ENCODE data around the gene SELENOO. TPM values are rescaled to one million over a fixed set of nuclear protein-coding genes. Genes with fewer than 3 reads are reported as not detected.

The SELENOO gene
- total RNA-seq, 3 donors from 2014 or later = 21.5 to 23.8 (median 23.1) TPM

DNA sequence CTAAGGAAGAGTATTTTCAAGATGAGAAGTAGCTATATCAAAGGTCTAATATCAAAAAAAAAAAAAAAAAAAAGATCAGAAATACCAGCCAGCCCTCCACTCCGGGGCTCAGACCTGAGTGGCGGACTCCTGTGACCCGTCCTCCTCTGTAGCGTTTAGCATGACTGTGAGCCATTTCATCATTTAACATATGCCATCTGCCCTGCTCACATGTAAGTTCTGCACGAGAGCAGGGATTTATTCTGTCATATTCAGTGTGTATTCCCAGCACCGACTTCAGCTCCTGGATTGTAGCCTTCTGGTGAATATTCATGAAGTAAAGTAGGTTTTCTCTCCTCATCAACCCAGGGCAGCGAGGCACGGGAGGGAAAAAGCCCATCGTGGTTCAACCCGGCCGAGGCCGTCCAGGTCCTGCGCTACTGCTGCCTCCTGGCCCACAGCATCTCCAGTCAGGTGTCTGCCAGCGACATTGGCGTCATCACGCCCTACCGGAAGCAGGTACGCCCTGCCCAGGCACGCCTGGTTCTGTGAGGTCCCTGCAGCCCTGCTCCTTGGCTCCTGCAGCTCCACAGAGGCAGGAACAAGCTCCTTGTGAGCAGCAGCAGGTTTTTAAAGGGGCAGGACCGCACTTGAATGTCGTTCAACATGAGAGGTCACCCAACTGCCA lies 43.0 kb upstream of the SELENOO start:
- TF ChIP-seq, protein P1, sequence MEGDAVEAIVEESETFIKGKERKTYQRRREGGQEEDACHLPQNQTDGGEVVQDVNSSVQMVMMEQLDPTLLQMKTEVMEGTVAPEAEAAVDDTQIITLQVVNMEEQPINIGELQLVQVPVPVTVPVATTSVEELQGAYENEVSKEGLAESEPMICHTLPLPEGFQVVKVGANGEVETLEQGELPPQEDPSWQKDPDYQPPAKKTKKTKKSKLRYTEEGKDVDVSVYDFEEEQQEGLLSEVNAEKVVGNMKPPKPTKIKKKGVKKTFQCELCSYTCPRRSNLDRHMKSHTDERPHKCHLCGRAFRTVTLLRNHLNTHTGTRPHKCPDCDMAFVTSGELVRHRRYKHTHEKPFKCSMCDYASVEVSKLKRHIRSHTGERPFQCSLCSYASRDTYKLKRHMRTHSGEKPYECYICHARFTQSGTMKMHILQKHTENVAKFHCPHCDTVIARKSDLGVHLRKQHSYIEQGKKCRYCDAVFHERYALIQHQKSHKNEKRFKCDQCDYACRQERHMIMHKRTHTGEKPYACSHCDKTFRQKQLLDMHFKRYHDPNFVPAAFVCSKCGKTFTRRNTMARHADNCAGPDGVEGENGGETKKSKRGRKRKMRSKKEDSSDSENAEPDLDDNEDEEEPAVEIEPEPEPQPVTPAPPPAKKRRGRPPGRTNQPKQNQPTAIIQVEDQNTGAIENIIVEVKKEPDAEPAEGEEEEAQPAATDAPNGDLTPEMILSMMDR (IDR thresholded peaks at IDR 0.05) = no peak
- Histone ChIP-seq H3K4me1 (ENCODE audit: low read depth) (no peaks in the 10 kb centered on the region), H3K9me3 (no peaks in the 10 kb centered on the region), H3K36me3 (ENCODE audit: low read depth) (no peaks in the 10 kb centered on the region), H3K4me3 (no peak overlapping the region)
- ATAC-seq (peak; percentile 99), DNase-seq (peak; percentile 76 to 83 (median 81))
- intact Hi-C loops (cut with DNase I, micrococcal nuclease) = no loop called here

DNA sequence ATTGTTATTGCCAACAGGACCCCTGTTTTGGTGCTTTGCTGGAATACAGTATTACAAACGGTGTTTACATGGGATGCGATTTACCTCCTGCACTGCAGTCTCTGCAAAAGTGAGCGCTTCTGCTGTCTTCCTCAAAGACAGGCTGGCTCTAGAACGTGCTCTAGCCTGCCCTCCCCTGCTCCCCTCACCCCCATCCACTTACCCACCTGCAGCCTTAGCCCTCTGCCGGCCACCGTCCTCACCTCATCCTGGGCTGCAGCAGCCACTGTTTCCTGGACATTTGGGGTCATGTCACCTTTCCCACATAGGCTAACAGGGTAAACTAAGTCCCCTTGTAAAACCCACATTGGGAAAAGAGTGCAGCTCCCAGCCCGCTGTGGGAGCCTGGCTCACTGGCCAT lies 39.9 kb upstream of the SELENOO start:
- intact Hi-C loops (cut with DNase I, micrococcal nuclease) = no loop called here
- Histone ChIP-seq H3K36me3 (ENCODE audit: low read depth) (no peaks in the 10 kb centered on the region), H3K4me3 (no peak overlapping the region), H3K9me3 (no peaks in the 10 kb centered on the region), H3K4me1 (ENCODE audit: low read depth) (no peaks in the 10 kb centered on the region)
- no peak for ATAC-seq
- DNase-seq = no peak
- TF ChIP-seq, protein P1 (IDR thresholded peaks at IDR 0.05) = no peak

DNA sequence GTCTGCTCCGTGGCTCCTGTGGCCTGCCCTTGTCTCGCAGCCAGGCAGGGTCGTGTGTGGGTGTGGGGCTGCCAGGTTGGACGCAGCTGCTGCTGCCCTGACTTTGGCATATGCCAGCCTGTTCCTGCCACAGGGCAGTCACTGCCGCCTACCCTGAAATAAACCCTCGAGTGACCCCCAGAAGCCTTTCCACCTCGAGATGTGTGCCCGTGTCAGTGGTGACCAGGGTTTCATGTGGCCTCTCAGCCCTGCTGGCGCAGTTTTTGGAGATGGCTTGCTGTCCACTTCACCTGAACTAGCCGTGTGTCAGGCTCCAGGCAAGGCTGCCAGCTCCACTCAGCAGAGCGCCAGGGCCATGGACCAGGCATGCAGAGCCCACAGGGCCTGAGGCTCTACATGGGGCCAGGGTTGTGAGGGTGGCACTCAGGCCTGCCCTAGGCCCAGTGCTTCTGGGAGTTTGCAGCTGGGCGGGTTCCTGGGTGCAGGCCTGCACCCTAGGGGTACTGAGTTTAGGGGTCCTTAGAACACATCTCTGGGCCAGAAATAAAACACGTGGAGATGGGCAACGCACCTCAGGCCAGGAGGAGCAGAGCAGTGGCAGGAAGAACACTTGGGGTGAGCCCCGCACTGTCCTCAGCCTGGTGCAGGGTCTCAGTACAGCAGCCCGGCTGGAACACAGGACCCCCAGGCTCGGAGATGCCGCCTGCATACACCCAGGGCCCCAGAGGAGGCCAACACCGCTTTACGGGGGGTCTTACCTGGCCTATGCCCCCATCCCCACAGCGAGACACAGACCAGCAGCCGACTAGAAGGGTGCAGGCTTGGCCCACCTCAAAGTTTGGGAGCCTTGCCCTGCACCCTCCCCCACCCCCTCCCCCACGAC lies 39.1 kb upstream of the SELENOO start:
- TF ChIP-seq, protein P1 (IDR thresholded peaks at IDR 0.05) = no peak
- H3K4me3 ChIP-seq = no peak overlapping the region
- intact Hi-C loops (cut with DNase I, micrococcal nuclease) = no loop called here
- H3K4me1 ChIP-seq (ENCODE audit: low read depth) = no peaks in the 10 kb centered on the region
- H3K36me3 ChIP-seq (ENCODE audit: low read depth) = no peaks in the 10 kb centered on the region
- ATAC-seq (no peak), DNase-seq (no peak)
- H3K9me3 ChIP-seq = no peaks in the 10 kb centered on the region

DNA sequence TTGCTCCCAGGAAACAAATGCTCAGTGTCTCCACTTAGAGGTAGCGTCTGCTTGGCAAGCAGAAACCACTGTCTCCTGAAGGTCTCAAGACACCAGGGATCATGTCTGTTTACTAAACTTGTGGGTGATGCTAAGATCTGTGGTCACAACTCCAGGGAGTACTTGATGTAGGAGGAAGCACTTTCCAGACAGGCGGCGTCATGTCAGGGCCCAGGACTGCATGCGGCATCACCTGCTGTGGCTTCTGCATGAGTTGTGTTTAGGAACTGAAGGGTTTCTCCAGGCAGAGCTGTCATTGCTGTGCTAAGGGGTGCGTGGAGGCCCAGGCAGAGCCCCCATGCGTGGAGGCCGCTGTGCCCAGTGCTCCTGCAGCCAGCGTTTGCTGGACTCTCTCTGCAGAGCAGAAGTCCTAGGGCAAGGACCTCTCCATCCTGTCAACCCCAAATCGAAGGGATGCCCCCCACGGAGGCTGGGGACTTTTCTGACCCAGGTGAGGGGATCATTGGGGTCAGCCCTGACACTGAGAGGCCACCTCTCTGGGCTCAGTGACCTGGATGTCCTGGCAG lies 38.3 kb upstream of the SELENOO start:
- no peaks in the 10 kb centered on the region for H3K9me3 ChIP-seq
- no peaks in the 10 kb centered on the region for H3K36me3 ChIP-seq (ENCODE audit: low read depth)
- TF ChIP-seq, protein P1 (IDR thresholded peaks at IDR 0.05) = no peak
- ATAC-seq = no peak
- intact Hi-C loops (cut with DNase I, micrococcal nuclease) = no loop called here
- no peaks in the 10 kb centered on the region for H3K4me1 ChIP-seq (ENCODE audit: low read depth)
- no peak for DNase-seq
- no peak overlapping the region for H3K4me3 ChIP-seq

DNA sequence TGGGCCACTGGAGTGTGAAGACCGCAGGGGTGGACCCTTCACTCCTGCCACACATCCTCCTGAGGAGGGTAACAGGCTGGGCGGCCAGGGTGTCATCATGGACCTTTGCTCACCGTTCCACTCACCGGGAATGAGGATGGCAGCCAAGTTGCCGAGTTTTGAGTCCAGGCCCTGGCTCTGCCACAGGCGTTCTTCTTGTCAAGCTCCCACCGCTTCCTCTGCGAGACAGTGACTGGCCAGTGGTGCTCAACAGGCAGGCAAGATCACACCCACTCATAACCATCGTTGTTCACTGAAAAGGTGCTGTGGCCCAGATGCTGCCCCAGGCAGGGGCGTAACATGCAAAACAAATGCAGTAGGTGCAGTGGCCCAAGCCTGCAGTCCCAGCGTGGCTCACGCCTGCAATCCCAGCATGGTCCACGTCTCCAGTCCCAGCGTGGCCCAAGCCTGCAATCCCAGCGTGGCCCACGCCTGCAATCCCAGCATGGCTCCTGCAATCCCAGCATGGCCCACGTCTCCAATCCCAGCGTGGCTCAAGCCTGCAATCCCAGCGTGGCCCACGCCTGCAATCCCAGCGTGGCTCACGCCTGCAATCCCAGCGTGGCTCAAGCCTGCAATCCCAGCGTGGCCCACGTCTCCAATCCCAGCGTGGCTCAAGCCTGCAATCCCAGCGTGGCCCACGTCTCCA lies 35.2 kb upstream of the SELENOO start:
- intact Hi-C loops (cut with DNase I, micrococcal nuclease) = no loop called here
- TF ChIP-seq, protein P1 (IDR thresholded peaks at IDR 0.05) = no peak
- no peak for DNase-seq
- no peaks in the 10 kb centered on the region for H3K9me3 ChIP-seq
- H3K4me1 ChIP-seq (ENCODE audit: low read depth) = no peaks in the 10 kb centered on the region
- H3K36me3 ChIP-seq (ENCODE audit: low read depth) = no peaks in the 10 kb centered on the region
- no peak for ATAC-seq
- H3K4me3 ChIP-seq = no peak overlapping the region

Data from mucosa of descending colon (tissue), 3 donors.